Measurements from ENCODE around the gene GEMIN8. TPM values are rescaled to one million over a fixed set of nuclear protein-coding genes. Genes with fewer than 3 reads are reported as not detected.
A peak's percentile ranks its signal among the peaks of the same experiment; 100 is the strongest.

Gene GEMIN8
- total RNA-seq, 4 donors from 2014 or later, result 20.0 to 59.1 (median 31.7) TPM

- Histone ChIP-seq H3K36me3 (no peaks in the 10 kb centered on the region), H3K27ac (no peak overlapping the region), H3K27me3 (no peaks in the 10 kb centered on the region), H3K4me3 (no peak overlapping the region), H3K4me1 (no peaks in the 10 kb centered on the region), H3K9me3 (no peaks in the 10 kb centered on the region)
- intact Hi-C loops (cut with DNase I; ENCODE audit: low total_unique reads), result no loop called here
- DNase-seq, result no peak
- no peak for TF ChIP-seq POLR2A (IDR thresholded peaks at IDR 0.05)
- no peak for TF ChIP-seq CTCF (IDR thresholded peaks at IDR 0.05)
Observed at GRCh38 chrX:14043209-14043608, 13.5 kb upstream of the GEMIN8 start.

- no peak for TF ChIP-seq POLR2A (IDR thresholded peaks at IDR 0.05)
- peak; percentile 52 to 63 (median 60) for TF ChIP-seq CTCF (IDR thresholded peaks at IDR 0.05)
- Histone ChIP-seq H3K4me3 (no peak overlapping the region), H3K4me1 (no peaks in the 10 kb centered on the region), H3K9me3 (no peaks in the 10 kb centered on the region), H3K36me3 (no peaks in the 10 kb centered on the region), H3K27me3 (peaks cover 0 to 8% of the 10 kb centered on the region in 2 donors), H3K27ac (no peak overlapping the region)
- intact Hi-C loops (cut with DNase I; ENCODE audit: low total_unique reads), result loop anchor here (10.0 kb wide), 1 partner anchor 1095 kb away; no protein-coding TSS in a partner anchor
- peak in 1 of 2 donors; percentile 30 for DNase-seq
Observed at GRCh38 chrX:14039344-14039743, 9.7 kb upstream of the GEMIN8 start.

GRCh38 chrX:14038375-14039085 is 8.8 kb upstream of the GEMIN8 start:
- Histone ChIP-seq H3K9me3 (no peaks in the 10 kb centered on the region), H3K36me3 (no peaks in the 10 kb centered on the region), H3K27me3 (peaks cover 0 to 8% of the 10 kb centered on the region in 2 donors), H3K4me3 (no peak overlapping the region), H3K4me1 (no peaks in the 10 kb centered on the region), H3K27ac (no peak overlapping the region)
- no peak for TF ChIP-seq CTCF (IDR thresholded peaks at IDR 0.05)
- no peak for TF ChIP-seq POLR2A (IDR thresholded peaks at IDR 0.05)
- intact Hi-C loops (cut with DNase I; ENCODE audit: low total_unique reads), result loop anchor here (10.0 kb wide), 1 partner anchor 1094 kb away; no protein-coding TSS in a partner anchor
- DNase-seq, result no peak

- Histone ChIP-seq H3K4me1 (no peaks in the 10 kb centered on the region), H3K27ac (peak overlapping the region; percentile 24 to 55), H3K9me3 (no peaks in the 10 kb centered on the region), H3K4me3 (no peak overlapping the region), H3K27me3 (peaks cover 0 to 8% of the 10 kb centered on the region in 2 donors), H3K36me3 (no peaks in the 10 kb centered on the region)
- intact Hi-C loops (cut with DNase I; ENCODE audit: low total_unique reads), result loop anchor here (5.0 to 10.0 kb wide), 2 partner anchors 525 to 1088 kb away; no protein-coding TSS in a partner anchor
- TF ChIP-seq CTCF (IDR thresholded peaks at IDR 0.05), result peak; percentile 81 to 90 (median 82)
- no peak for TF ChIP-seq POLR2A (IDR thresholded peaks at IDR 0.05)
- DNase-seq, result peak; percentile 53 to 58
Observed at GRCh38 chrX:14032406-14032805, 2.7 kb upstream of the GEMIN8 start.

- no peak for TF ChIP-seq POLR2A (IDR thresholded peaks at IDR 0.05)
- no peak for DNase-seq
- no peaks in the 10 kb centered on the region for H3K36me3 ChIP-seq
- intact Hi-C loops (cut with DNase I; ENCODE audit: low total_unique reads), result loop anchor here (5.0 to 10.0 kb wide), 2 partner anchors 523 to 1085 kb away; no protein-coding TSS in a partner anchor
- H3K4me1 ChIP-seq, result no peaks in the 10 kb centered on the region
- H3K27me3 ChIP-seq, result no peaks in the 10 kb centered on the region
- no peaks in the 10 kb centered on the region for H3K9me3 ChIP-seq
- peak overlapping the region; percentile 76 to 79 for H3K27ac ChIP-seq
- H3K4me3 ChIP-seq, result peak overlapping the region; percentile 54 to 55
Observed at GRCh38 chrX:14030174-14030530, 460 bp upstream of the GEMIN8 start.
